Activated CD4-positive, alpha-beta T cell treated with anti-CD3 and anti-CD28 coated beads, Interleukin-2, amount 10 ng/mL, durations not matched to agents 7 days and 5 days (primary cell): ENCODE results near the gene PLA2G10. TPM values are rescaled to one million over a fixed set of nuclear protein-coding genes. Genes with fewer than 3 reads are reported as not detected.
"Not testable (repeated sequence)": the region's sequence is repeated elsewhere in the genome, so short reads cannot be mapped to it uniquely, and the experiment has no call there.

Source experiments
- CTCF ChIA-PET: fragments of 350-600 bp; sonication (Branson Sonifier 250); formaldehyde crosslinking; loops from one replicate; lab custom pipeline; 2021; ENCODE audit warnings: antibody characterized with exemption; lab: Charles Lee
- POLR2A ChIA-PET: fragments of 350-600 bp; sonication (Branson Sonifier 250); formaldehyde crosslinking; loops from one replicate; lab custom pipeline; 2021; ENCODE audit warnings: antibody characterized with exemption; lab: Charles Lee
- DNase-seq: peaks from one replicate; pipeline ENCODE4 v3.0.0-alpha.2; 2020
- H3K27ac Mint-ChIP-seq: one replicate; pipeline ENCODE4 v1.8.0; 2021; ENCODE audit warnings: mild to moderate bottlenecking, moderate library complexity, mixed read lengths
- H3K27me3 Mint-ChIP-seq: one replicate; pipeline ENCODE4 v1.8.0; 2021; ENCODE audit warnings: mixed read lengths
- H3K36me3 Mint-ChIP-seq: one replicate; pipeline ENCODE4 v1.8.0; 2021; ENCODE audit warnings: low read depth, mixed read lengths
- H3K4me1 Mint-ChIP-seq: one replicate; pipeline ENCODE4 v1.8.0; 2021; ENCODE audit warnings: mixed read lengths
- H3K4me3 Mint-ChIP-seq: one replicate; pipeline ENCODE4 v1.8.0; 2021; ENCODE audit warnings: mild to moderate bottlenecking, moderate library complexity, mixed read lengths
- H3K9me3 Mint-ChIP-seq: one replicate; pipeline ENCODE4 v1.8.0; 2021; ENCODE audit warnings: mixed read lengths
- total RNA-seq, 2 experiments: library from RNA; stranded (reverse); gene quantifications; one replicate each; pipeline ENCODE4 v1.2.3, GENCODE V29; 2021

PLA2G10 gene
- total RNA-seq, 2 experiments from 2014 or later = not detected

- no peaks in the 10 kb centered on the region for H3K27me3 Mint-ChIP-seq
- no peak overlapping the region for H3K4me3 Mint-ChIP-seq
- no peak overlapping the region for H3K27ac Mint-ChIP-seq
- no peak for DNase-seq
- ChIA-PET CTCF (interaction anchor here (0.5 kb wide), 1 partner anchor 800 kb away, joined by 3 read pairs; no protein-coding TSS in a partner anchor), POLR2A (no interaction called here)
- H3K4me1 Mint-ChIP-seq = peaks cover 9% of the 10 kb centered on the region
- no peaks in the 10 kb centered on the region for H3K9me3 Mint-ChIP-seq
- peaks cover 34% of the 10 kb centered on the region for H3K36me3 Mint-ChIP-seq
These were observed 52.9 kb downstream of the PLA2G10 start for GRCh38 chr16:14641206-14641605.

- H3K4me3 Mint-ChIP-seq = no peak overlapping the region
- H3K27ac Mint-ChIP-seq = no peak overlapping the region
- H3K36me3 Mint-ChIP-seq = peaks cover 36% of the 10 kb centered on the region
- DNase-seq = no peak
- ChIA-PET CTCF (interaction anchor here (0.5 to 0.6 kb wide), 2 partner anchors 35 to 801 kb away, joined by 3 read pairs; no protein-coding TSS in a partner anchor), POLR2A (no interaction called here)
- H3K27me3 Mint-ChIP-seq = no peaks in the 10 kb centered on the region
- H3K9me3 Mint-ChIP-seq = no peaks in the 10 kb centered on the region
- peaks cover 14% of the 10 kb centered on the region for H3K4me1 Mint-ChIP-seq
These were observed 53.6 kb downstream of the PLA2G10 start for GRCh38 chr16:14640538-14640937.

- H3K9me3 Mint-ChIP-seq, H3K4me3 Mint-ChIP-seq, H3K27ac Mint-ChIP-seq, CTCF ChIA-PET, H3K27me3 Mint-ChIP-seq, DNase-seq, POLR2A ChIA-PET: not testable (repeated sequence)
- H3K36me3 Mint-ChIP-seq = peaks cover 35% of the 10 kb centered on the region
- peaks cover 33% of the 10 kb centered on the region for H3K4me1 Mint-ChIP-seq
These were observed 57.2 kb downstream of the PLA2G10 start for GRCh38 chr16:14636951-14637240.

GRCh38 chr16:14636179-14636950, 57.7 kb downstream of the PLA2G10 start:
- peaks cover 35% of the 10 kb centered on the region for H3K36me3 Mint-ChIP-seq
- DNase-seq, CTCF ChIA-PET, H3K27me3 Mint-ChIP-seq, POLR2A ChIA-PET, H3K9me3 Mint-ChIP-seq, H3K4me3 Mint-ChIP-seq: not testable (repeated sequence)
- peak overlapping the region; percentile 25 for H3K27ac Mint-ChIP-seq
- peaks cover 39% of the 10 kb centered on the region for H3K4me1 Mint-ChIP-seq

GRCh38 chr16:14635395-14636165, 58.5 kb downstream of the PLA2G10 start:
- Mint-ChIP-seq H3K4me1 (peaks cover 42% of the 10 kb centered on the region), H3K27me3 (no peaks in the 10 kb centered on the region), H3K27ac (peak overlapping the region; percentile 25), H3K4me3 (no peak overlapping the region), H3K36me3 (peaks cover 35% of the 10 kb centered on the region), H3K9me3 (no peaks in the 10 kb centered on the region)
- no peak for DNase-seq
- ChIA-PET CTCF (no interaction called here), POLR2A (no interaction called here)

- H3K27me3 Mint-ChIP-seq = no peaks in the 10 kb centered on the region
- peak overlapping the region; percentile 99 for H3K4me3 Mint-ChIP-seq
- peaks cover 2% of the 10 kb centered on the region for H3K9me3 Mint-ChIP-seq
- peaks cover 28% of the 10 kb centered on the region for H3K36me3 Mint-ChIP-seq
- peak overlapping the region; percentile 71 for H3K27ac Mint-ChIP-seq
- CTCF ChIA-PET = no interaction called here
- DNase-seq = no peak
- peaks cover 45% of the 10 kb centered on the region for H3K4me1 Mint-ChIP-seq
- POLR2A ChIA-PET = interaction anchor here (0.6 kb wide), 1 partner anchor 11 kb away, joined by 3 read pairs; no protein-coding TSS in a partner anchor
These were observed 59.8 kb downstream of the PLA2G10 start for GRCh38 chr16:14634389-14634725.

- ChIA-PET CTCF (no interaction called here), POLR2A (interaction anchor here (0.6 to 0.7 kb wide), 2 partner anchors 325 to 381 kb away, joined by 4 to 5 read pairs; no protein-coding TSS in a partner anchor)
- Mint-ChIP-seq H3K27me3 (no peaks in the 10 kb centered on the region), H3K9me3 (peaks cover 2% of the 10 kb centered on the region), H3K4me3 (peak within 1 kb of the TSS; percentile 99), H3K36me3 (peaks cover 24% of the 10 kb centered on the region), H3K4me1 (peaks cover 59% of the 10 kb centered on the region), H3K27ac (peak within 1 kb of the TSS; percentile 96)
- DNase-seq = peak; percentile 99
These were observed 61.2 kb downstream of the PLA2G10 start, which contains the start of gene BFAR for GRCh38 chr16:14632693-14633569. BFAR (plus strand) TSS chr16:14632951; CDS start chr16:14644347, 11,396 bp downstream.

- H3K9me3 Mint-ChIP-seq, DNase-seq, POLR2A ChIA-PET, H3K27me3 Mint-ChIP-seq: not testable (repeated sequence)
- Mint-ChIP-seq H3K4me1 (peaks cover 57% of the 10 kb centered on the region), H3K27ac (peak overlapping the region; percentile 96), H3K4me3 (peak overlapping the region; percentile 89), H3K36me3 (peaks cover 30% of the 10 kb centered on the region)
- CTCF ChIA-PET = interaction anchor here (1.0 kb wide), 1 partner anchor 13 kb away, joined by 6 read pairs; no protein-coding TSS in a partner anchor
These were observed 63.3 kb downstream of the PLA2G10 start for GRCh38 chr16:14630620-14631330.

- Mint-ChIP-seq H3K4me3 (peak within 1 kb of the TSS; percentile 89), H3K36me3 (peaks cover 35% of the 10 kb centered on the region), H3K9me3 (peaks cover 2% of the 10 kb centered on the region), H3K4me1 (peaks cover 57% of the 10 kb centered on the region), H3K27me3 (no peaks in the 10 kb centered on the region), H3K27ac (peak within 1 kb of the TSS; percentile 96)
- peak; percentile 98 for DNase-seq
- POLR2A ChIA-PET = no interaction called here
- CTCF ChIA-PET = interaction anchor here (1.0 kb wide), 1 partner anchor 13 kb away, joined by 6 read pairs; no protein-coding TSS in a partner anchor
These were observed 64.0 kb downstream of the PLA2G10 start, which contains the start of gene PARN for GRCh38 chr16:14629919-14630619. PARN (minus strand) TSS chr16:14630260; CDS start chr16:14630125, 135 bp downstream.

- Mint-ChIP-seq H3K27me3 (no peaks in the 10 kb centered on the region), H3K4me3 (peak overlapping the region; percentile 89), H3K27ac (peak overlapping the region; percentile 96), H3K4me1 (peaks cover 52% of the 10 kb centered on the region), H3K36me3 (peaks cover 35% of the 10 kb centered on the region), H3K9me3 (peaks cover 2% of the 10 kb centered on the region)
- ChIA-PET POLR2A (no interaction called here), CTCF (interaction anchor here (1.0 kb wide), 1 partner anchor 14 kb away, joined by 6 read pairs; no protein-coding TSS in a partner anchor)
- no peak for DNase-seq
These were observed 64.5 kb downstream of the PLA2G10 start for GRCh38 chr16:14629612-14629918.

- Mint-ChIP-seq H3K36me3 (peaks cover 37% of the 10 kb centered on the region), H3K9me3 (peaks cover 2% of the 10 kb centered on the region), H3K27me3 (no peaks in the 10 kb centered on the region), H3K27ac (peak overlapping the region; percentile 96), H3K4me3 (peak overlapping the region; percentile 89), H3K4me1 (peaks cover 46% of the 10 kb centered on the region)
- ChIA-PET CTCF (no interaction called here), POLR2A (no interaction called here)
- no peak for DNase-seq
These were observed 65.1 kb downstream of the PLA2G10 start for GRCh38 chr16:14628806-14629611.
